WI38 (cell line): ENCODE measurements around the gene CDK7.

Experiments
- H3K4me3 ChIP-seq: 2 replicates; pipeline ENCODE4 v1.5.1; 2011; ENCODE audit warnings: low read depth, mild to moderate bottlenecking, control low read depth, low read length
- TF ChIP-seq, protein P1 (sequence below): IDR thresholded peaks from 2 replicates; pipeline ENCODE4 v1.5.1; 2012; ENCODE audit warnings: low read depth, mild to moderate bottlenecking, control low read depth, low read length

The CDK7 gene

DNA sequence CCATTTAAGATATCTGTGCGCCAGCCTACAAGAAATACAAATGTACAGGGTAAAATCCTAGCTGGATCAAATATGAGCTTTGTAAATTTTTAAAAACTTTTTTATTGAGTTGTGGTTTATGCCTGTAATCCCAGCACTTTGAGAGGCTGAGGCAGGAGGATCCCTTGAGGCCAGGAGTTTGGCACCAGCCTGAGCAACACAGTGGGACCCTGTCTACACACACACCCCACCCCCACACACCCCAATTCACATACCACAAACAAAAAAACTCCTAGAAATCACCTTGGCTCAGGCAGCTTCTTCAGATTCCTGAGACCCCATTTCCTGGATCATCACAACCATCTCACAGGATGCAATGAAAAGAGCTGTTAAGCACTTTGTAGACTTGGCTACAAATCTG, 46.4 kb downstream of the CDK7 start:
- no peak overlapping the region for H3K4me3 ChIP-seq
- TF ChIP-seq, protein P1, sequence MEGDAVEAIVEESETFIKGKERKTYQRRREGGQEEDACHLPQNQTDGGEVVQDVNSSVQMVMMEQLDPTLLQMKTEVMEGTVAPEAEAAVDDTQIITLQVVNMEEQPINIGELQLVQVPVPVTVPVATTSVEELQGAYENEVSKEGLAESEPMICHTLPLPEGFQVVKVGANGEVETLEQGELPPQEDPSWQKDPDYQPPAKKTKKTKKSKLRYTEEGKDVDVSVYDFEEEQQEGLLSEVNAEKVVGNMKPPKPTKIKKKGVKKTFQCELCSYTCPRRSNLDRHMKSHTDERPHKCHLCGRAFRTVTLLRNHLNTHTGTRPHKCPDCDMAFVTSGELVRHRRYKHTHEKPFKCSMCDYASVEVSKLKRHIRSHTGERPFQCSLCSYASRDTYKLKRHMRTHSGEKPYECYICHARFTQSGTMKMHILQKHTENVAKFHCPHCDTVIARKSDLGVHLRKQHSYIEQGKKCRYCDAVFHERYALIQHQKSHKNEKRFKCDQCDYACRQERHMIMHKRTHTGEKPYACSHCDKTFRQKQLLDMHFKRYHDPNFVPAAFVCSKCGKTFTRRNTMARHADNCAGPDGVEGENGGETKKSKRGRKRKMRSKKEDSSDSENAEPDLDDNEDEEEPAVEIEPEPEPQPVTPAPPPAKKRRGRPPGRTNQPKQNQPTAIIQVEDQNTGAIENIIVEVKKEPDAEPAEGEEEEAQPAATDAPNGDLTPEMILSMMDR, result no peak

GRCh38 chr5:69284203-69284602, 49.5 kb downstream of the CDK7 start:
- TF ChIP-seq, protein P1, result no peak
- H3K4me3 ChIP-seq, result no peak overlapping the region

GRCh38 chr5:69285448-69286116, 50.9 kb downstream of the CDK7 start:
- TF ChIP-seq, protein P1, result no peak
- H3K4me3 ChIP-seq, result no peak overlapping the region

DNA sequence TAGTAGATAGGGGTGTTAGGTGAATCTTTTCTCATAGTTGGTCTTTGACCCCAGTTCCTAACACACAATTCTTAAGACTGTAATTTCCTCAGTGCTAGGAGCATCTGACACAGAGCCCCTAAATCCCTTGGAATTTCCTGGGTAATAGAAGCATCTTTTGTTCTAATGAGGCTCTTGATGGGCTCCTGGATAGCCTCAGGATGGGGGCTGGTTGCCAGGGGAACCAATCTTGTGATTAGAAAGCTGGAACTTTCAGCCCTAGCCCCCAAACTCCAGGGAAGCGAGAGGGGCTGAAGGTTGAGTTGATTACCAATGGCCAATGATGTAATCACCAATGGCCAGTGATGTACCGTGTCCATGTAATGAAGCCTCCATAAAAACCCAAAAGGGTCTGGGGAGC, 53.4 kb downstream of the CDK7 start:
- TF ChIP-seq, protein P1, result no peak
- no peak overlapping the region for H3K4me3 ChIP-seq

- TF ChIP-seq, protein P1, result no peak
- no peak overlapping the region for H3K4me3 ChIP-seq
Observed at GRCh38 chr5:69288688-69289087, 54.0 kb downstream of the CDK7 start.

- TF ChIP-seq, protein P1, result no peak
- H3K4me3 ChIP-seq, result no peak overlapping the region
Observed at GRCh38 chr5:69292306-69292705, 57.6 kb downstream of the CDK7 start.

DNA sequence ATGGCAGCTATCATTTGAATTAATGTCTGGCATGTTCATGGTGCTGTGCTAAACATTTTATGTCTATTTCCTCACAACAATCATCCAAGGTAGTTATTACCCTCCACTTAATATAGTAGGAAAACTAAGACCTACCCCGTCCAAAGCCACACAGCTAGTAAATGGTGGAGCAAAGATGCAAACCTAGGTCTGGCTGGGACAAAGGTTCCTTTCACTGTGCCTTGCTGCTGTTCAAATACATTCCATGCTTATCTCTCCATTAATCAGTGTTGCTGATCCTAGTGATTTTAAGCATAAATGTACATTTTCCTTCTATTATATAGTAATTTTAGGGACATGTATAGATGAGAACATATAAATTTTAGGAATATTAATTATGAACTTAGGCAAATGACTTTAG, 59.2 kb downstream of the CDK7 start:
- TF ChIP-seq, protein P1, result no peak

More for the DNA sequence above, 59.2 kb downstream of the CDK7 start:
- H3K4me3 ChIP-seq, result no peak overlapping the region
